HepG2 (cell line): ENCODE measurements around the gene KCNJ4. TPM values are rescaled to one million over a fixed set of nuclear protein-coding genes. Genes with fewer than 3 reads are reported as not detected.

Source experiments
- AGO1 ChIP-seq: fragments of 200-400 bp; formaldehyde crosslinking; IDR thresholded peaks from 2 replicates; pipeline ENCODE4 v1.6.1; 2017; ENCODE audit warnings: mild to moderate bottlenecking, low read depth, low read length, moderate library complexity; ENCODE audit not compliant: poor library complexity, severe bottlenecking
- DNMT1 ChIP-seq: sonication (generic); formaldehyde crosslinking; IDR thresholded peaks from 2 replicates; pipeline ENCODE4 v1.5.1; 2020; ENCODE audit warnings: mild to moderate bottlenecking, missing genetic modification reagents
- HCFC1 ChIP-seq: fragments of 150-350 bp; IDR thresholded peaks from 2 replicates; pipeline ENCODE4 v1.6.1; 2014; ENCODE audit warnings: low read depth, low read length
- HDAC2 ChIP-seq: sonication (generic); formaldehyde crosslinking; IDR thresholded peaks from 2 replicates; pipeline ENCODE4 v1.4.0; 2020; ENCODE audit warnings: missing genetic modification reagents
- IKZF1 ChIP-seq: fragments of 450-650 bp; IDR thresholded peaks from 2 replicates; pipeline ENCODE4 v1.7.1; 2016
- MEF2D ChIP-seq: sonication (generic); formaldehyde crosslinking; IDR thresholded peaks from 2 replicates; pipeline ENCODE4 v1.5.1; 2020; ENCODE audit warnings: mild to moderate bottlenecking, missing genetic modification reagents
- NFKBIZ ChIP-seq: IDR thresholded peaks from 2 replicates; pipeline ENCODE4 v1.6.1; 2018; ENCODE audit warnings: missing genetic modification reagents, missing compliant biosample characterization
- NR2C2 ChIP-seq: sonication (generic); formaldehyde crosslinking; IDR thresholded peaks from 2 replicates; pipeline ENCODE4 v1.4.0; 2020; ENCODE audit warnings: missing genetic modification reagents, mild to moderate bottlenecking, moderate library complexity, borderline replicate concordance
- PHF8 ChIP-seq: sonication (generic); formaldehyde crosslinking; IDR thresholded peaks from 2 replicates; pipeline ENCODE4 v1.5.0; 2020; ENCODE audit warnings: missing genetic modification reagents
- PLRG1 ChIP-seq: fragments of 450-650 bp; conservative IDR thresholded peaks from 2 replicates; pipeline ENCODE4 v1.6.1; 2016
- RFXANK ChIP-seq: IDR thresholded peaks from 2 replicates; pipeline ENCODE4 v1.6.1; 2016
- SALL2 ChIP-seq: sonication (generic); formaldehyde crosslinking; IDR thresholded peaks from 2 replicates; pipeline ENCODE4 v1.8.1; 2023; ENCODE audit warnings: mild to moderate bottlenecking, missing genetic modification reagents, inconsistent platforms
- SMARCC2 ChIP-seq: fragments of 450-650 bp; IDR thresholded peaks from 2 replicates; pipeline ENCODE4 v1.6.1; 2017; ENCODE audit warnings: antibody characterized with exemption, mild to moderate bottlenecking
- SOX13 ChIP-seq, 3 experiments: fragments of 450-650 bp in 1 of 3; sonication (generic) in 1 of 3; formaldehyde crosslinking in 1 of 3; IDR thresholded peaks in 2 of 3; conservative IDR thresholded peaks in 1 of 3; 2 replicates each; pipeline versions ENCODE4 v1.5.0 to v1.6.1; 2016 to 2020; ENCODE audit warnings: antibody characterized with exemption in 1 of 3, mild to moderate bottlenecking in 1 of 3, missing compliant biosample characterization in 1 of 3, missing genetic modification reagents in 1 of 3, moderate library complexity in 1 of 3
- SSRP1 ChIP-seq: IDR thresholded peaks from 2 replicates; pipeline ENCODE4 v1.6.1; 2016; ENCODE audit warnings: control low read depth
- STAT5B ChIP-seq: sonication (generic); formaldehyde crosslinking; IDR thresholded peaks from 2 replicates; pipeline ENCODE4 v1.4.0; 2020; ENCODE audit warnings: missing genetic modification reagents
- TBL1XR1 ChIP-seq: fragments of 150-350 bp; IDR thresholded peaks from 2 replicates; pipeline ENCODE4 v1.6.1; 2014; ENCODE audit warnings: borderline replicate concordance, low read length; ENCODE audit not compliant: partially characterized antibody
- U2AF2 ChIP-seq: fragments of 200-400 bp; formaldehyde crosslinking; IDR thresholded peaks from 2 replicates; pipeline ENCODE4 v1.6.1; 2017; ENCODE audit warnings: low read depth, mild to moderate bottlenecking, low read length
- ZBTB3 ChIP-seq: sonication (generic); formaldehyde crosslinking; IDR thresholded peaks from 2 replicates; pipeline ENCODE4 v1.4.0; 2020; ENCODE audit warnings: low read depth, mild to moderate bottlenecking, moderate library complexity, missing genetic modification reagents, borderline replicate concordance
- ZC3H4 ChIP-seq: sonication (generic); formaldehyde crosslinking; IDR thresholded peaks from 2 replicates; pipeline ENCODE4 v1.4.0; 2020; ENCODE audit warnings: missing genetic modification reagents, borderline replicate concordance
- ZNF136 ChIP-seq: sonication (generic); formaldehyde crosslinking; IDR thresholded peaks from 2 replicates; pipeline ENCODE4 v1.8.1; 2022; ENCODE audit warnings: low read depth, mild to moderate bottlenecking, moderate library complexity, missing genetic modification reagents
- ZNF251 ChIP-seq: sonication (generic); formaldehyde crosslinking; IDR thresholded peaks from 2 replicates; pipeline ENCODE4 v1.9.0; 2021; ENCODE audit warnings: mild to moderate bottlenecking, missing genetic modification reagents
- ZNF510 ChIP-seq: sonication (generic); formaldehyde crosslinking; IDR thresholded peaks from 2 replicates; pipeline ENCODE4 v1.4.0; 2020; ENCODE audit warnings: low read depth, mild to moderate bottlenecking, missing genetic modification reagents
- ZNF546 ChIP-seq: sonication (generic); formaldehyde crosslinking; conservative IDR thresholded peaks from 2 replicates; pipeline ENCODE4 v1.8.1; 2023; ENCODE audit warnings: mild to moderate bottlenecking, missing genetic modification reagents
- ZNF552 ChIP-seq: sonication (generic); formaldehyde crosslinking; IDR thresholded peaks from 2 replicates; pipeline ENCODE4 v1.9.0; 2022; ENCODE audit warnings: missing genetic modification reagents, mild to moderate bottlenecking, borderline replicate concordance
- ZNF790 ChIP-seq: sonication (generic); formaldehyde crosslinking; IDR thresholded peaks from 2 replicates; pipeline ENCODE4 v1.8.0; 2022; ENCODE audit warnings: missing genetic modification reagents, mild to moderate bottlenecking, borderline replicate concordance
- ZZZ3 ChIP-seq: sonication (generic); formaldehyde crosslinking; IDR thresholded peaks from 2 replicates; pipeline ENCODE4 v1.4.0; 2020; ENCODE audit warnings: missing genetic modification reagents, mild to moderate bottlenecking, borderline replicate concordance
- polyA plus RNA-seq, 8 experiments: library from polyadenylated mRNA; depleted of rRNA in 3 of 8; stranded (reverse) in 7 of 8; unstranded in 1 of 8; fragments of >200 nt; fragmentation: Illumina TruSeq in 4 of 8; extraction: Trizol in 4 of 8; gene quantifications; 2 replicates each; pipeline versions ENCODE4 v1.2.1 to v1.2.3, GENCODE V29; 2011 to 2016; ENCODE audit warnings: low read depth in 4 of 8, missing spikeins in 1 of 8, mixed read lengths in 1 of 8; ENCODE audit not compliant: insufficient read depth in 1 of 8
- total RNA-seq, 5 experiments: library from RNA; depleted of rRNA; stranded (reverse); fragments of >200 nt; fragmentation: Illumina TruSeq; extraction: Trizol; gene quantifications; 2 replicates each; pipeline ENCODE4 v1.2.3, GENCODE V29; 2016; ENCODE audit warnings: low read depth in 1 of 5
- TF ChIP-seq, protein P1 (sequence below): sonication (generic); formaldehyde crosslinking; IDR thresholded peaks from 2 replicates; pipeline ENCODE4 v1.8.1; 2023; ENCODE audit warnings: mild to moderate bottlenecking, missing genetic modification reagents
- TF ChIP-seq, protein P2 (sequence below): sonication (generic); formaldehyde crosslinking; IDR thresholded peaks from 2 replicates; pipeline ENCODE4 v1.4.0; 2020; ENCODE audit warnings: missing genetic modification reagents, borderline replicate concordance
- TF ChIP-seq, protein P3 (sequence below): sonication (generic); formaldehyde crosslinking; IDR thresholded peaks from 2 replicates; pipeline ENCODE4 v1.9.0; 2021; ENCODE audit warnings: missing genetic modification reagents, mild to moderate bottlenecking, borderline replicate concordance

Gene KCNJ4
- total and polyA plus RNA-seq, 2 of the 13 experiments (the other 11 are each of a cell fraction or from before 2014, with no cell fraction given), result not detected

DNA sequence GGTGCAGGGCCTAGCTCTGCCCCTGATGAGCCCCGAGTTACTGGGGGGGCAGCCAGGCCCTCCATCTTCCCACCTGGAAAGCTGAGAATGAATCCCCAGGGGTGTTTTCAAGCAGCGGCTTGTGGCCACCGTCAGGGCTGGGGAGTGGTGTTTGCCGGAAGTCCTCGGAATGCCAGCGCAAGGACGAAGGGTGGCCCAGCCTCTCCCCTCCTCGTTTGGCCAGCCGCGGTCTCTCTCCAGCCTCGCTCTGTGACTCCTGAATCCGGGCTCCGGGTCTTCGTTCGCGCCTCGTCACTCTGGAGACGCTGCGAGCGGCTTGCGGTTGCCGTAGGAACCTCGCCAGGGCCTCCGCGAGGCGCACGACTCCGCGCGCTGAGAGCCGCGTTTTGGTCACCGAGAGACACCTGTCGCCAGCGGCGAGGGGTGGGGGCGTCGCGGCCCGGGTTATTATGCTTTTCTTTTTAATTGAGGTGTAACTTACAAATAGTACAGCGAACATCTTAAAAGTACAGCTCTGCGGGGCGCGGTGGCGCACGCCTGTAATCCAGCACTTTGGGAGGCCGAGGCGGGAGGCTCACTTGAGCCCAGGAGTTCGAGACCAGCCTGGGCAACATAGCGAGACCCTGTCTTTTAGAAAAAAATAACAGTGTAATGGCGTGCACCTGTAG, 6.5 kb upstream of the KCNJ4 start (continued):
- TF ChIP-seq SMARCC2 (no peak), ZNF552 (CRISPR knock-in tag) (no peak), ZBTB3 (CRISPR knock-in tag) (no peak), ZC3H4 (no peak), ZNF510 (CRISPR knock-in tag) (no peak), AGO1 (peak; percentile 64), ZNF790 (no peak), SSRP1 (no peak), SOX13 (IDR thresholded peaks at IDR 0.05) (no peak), SOX13 (CRISPR knock-in tag; conservative IDR thresholded peaks at IDR 0.05 in 1 of 2, IDR thresholded peaks at IDR 0.05 in 1 of 2) (no peak; a peak in 1 of 4 replicates), STAT5B (CRISPR knock-in tag) (no peak), ZNF546 (CRISPR knock-in tag) (no peak), PHF8 (peak; percentile 39), DNMT1 (no peak), U2AF2 (peak; percentile 93), HDAC2 (CRISPR knock-in tag) (peak; percentile 58), ZNF251 (CRISPR knock-in tag) (no peak), TBL1XR1 (no peak), SALL2 (no peak), NR2C2 (CRISPR knock-in tag) (no peak), HCFC1 (no peak), PLRG1 (no peak), ZZZ3 (CRISPR knock-in tag) (no peak), RFXANK (no peak), NFKBIZ (CRISPR knock-in tag) (0 out of 2 replicates have a peak, but pooled peaks have one; percentile 23), IKZF1 (no peak), MEF2D (no peak), ZNF136 (CRISPR knock-in tag) (no peak)
- TF ChIP-seq, protein P1, sequence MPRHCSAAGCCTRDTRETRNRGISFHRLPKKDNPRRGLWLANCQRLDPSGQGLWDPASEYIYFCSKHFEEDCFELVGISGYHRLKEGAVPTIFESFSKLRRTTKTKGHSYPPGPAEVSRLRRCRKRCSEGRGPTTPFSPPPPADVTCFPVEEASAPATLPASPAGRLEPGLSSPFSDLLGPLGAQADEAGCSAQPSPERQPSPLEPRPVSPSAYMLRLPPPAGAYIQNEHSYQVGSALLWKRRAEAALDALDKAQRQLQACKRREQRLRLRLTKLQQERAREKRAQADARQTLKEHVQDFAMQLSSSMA, result no peak
- TF ChIP-seq, protein P2, sequence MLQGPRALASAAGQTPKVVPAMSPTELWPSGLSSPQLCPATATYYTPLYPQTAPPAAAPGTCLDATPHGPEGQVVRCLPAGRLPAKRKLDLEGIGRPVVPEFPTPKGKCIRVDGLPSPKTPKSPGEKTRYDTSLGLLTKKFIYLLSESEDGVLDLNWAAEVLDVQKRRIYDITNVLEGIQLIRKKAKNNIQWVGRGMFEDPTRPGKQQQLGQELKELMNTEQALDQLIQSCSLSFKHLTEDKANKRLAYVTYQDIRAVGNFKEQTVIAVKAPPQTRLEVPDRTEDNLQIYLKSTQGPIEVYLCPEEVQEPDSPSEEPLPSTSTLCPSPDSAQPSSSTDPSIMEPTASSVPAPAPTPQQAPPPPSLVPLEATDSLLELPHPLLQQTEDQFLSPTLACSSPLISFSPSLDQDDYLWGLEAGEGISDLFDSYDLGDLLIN (CRISPR knock-in tag), result no peak
- TF ChIP-seq, protein P3, sequence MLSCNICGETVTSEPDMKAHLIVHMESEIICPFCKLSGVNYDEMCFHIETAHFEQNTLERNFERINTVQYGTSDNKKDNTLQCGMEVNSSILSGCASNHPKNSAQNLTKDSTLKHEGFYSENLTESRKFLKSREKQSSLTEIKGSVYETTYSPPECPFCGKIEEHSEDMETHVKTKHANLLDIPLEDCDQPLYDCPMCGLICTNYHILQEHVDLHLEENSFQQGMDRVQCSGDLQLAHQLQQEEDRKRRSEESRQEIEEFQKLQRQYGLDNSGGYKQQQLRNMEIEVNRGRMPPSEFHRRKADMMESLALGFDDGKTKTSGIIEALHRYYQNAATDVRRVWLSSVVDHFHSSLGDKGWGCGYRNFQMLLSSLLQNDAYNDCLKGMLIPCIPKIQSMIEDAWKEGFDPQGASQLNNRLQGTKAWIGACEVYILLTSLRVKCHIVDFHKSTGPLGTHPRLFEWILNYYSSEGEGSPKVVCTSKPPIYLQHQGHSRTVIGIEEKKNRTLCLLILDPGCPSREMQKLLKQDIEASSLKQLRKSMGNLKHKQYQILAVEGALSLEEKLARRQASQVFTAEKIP (CRISPR knock-in tag), result no peak
